HG03354 (cell line): Measurements from ENCODE around the gene NELL1.
"Not testable (repeated sequence)": the region's sequence is repeated elsewhere in the genome, so short reads cannot be mapped to it uniquely, and the experiment has no call there.

ENCODE experiments used
- ATAC-seq: cut with Tn5 transposase; IDR thresholded peaks from one replicate; pipeline ENCODE4 v1.9.1; 2021; ENCODE audit warnings: mild to moderate bottlenecking; ENCODE audit not compliant: unreplicated experiment, poor library complexity, severe bottlenecking

NELL1 gene

GRCh38 chr11:21059879-21060278 lies 390.5 kb downstream of the NELL1 start:
- no peak for ATAC-seq

GRCh38 chr11:21066030-21066429 lies 396.6 kb downstream of the NELL1 start:
- no peak for ATAC-seq

GRCh38 chr11:21068886-21069285 lies 399.5 kb downstream of the NELL1 start:
- no peak for ATAC-seq

GRCh38 chr11:21069909-21070308 lies 400.5 kb downstream of the NELL1 start:
- no peak for ATAC-seq

GRCh38 chr11:21072558-21072957 lies 403.2 kb downstream of the NELL1 start:
- peak; percentile 61 for ATAC-seq

- ATAC-seq, result no peak
Observed at GRCh38 chr11:21082853-21083252, 413.5 kb downstream of the NELL1 start.

GRCh38 chr11:21088930-21089329 lies 419.5 kb downstream of the NELL1 start:
- ATAC-seq, result no peak

GRCh38 chr11:21104641-21105040 lies 435.3 kb downstream of the NELL1 start:
- no peak for ATAC-seq

- ATAC-seq, result no peak
Observed at GRCh38 chr11:21105196-21105917, 436.0 kb downstream of the NELL1 start.

- ATAC-seq, result no peak
Observed at GRCh38 chr11:21109341-21109740, 440.0 kb downstream of the NELL1 start.

- ATAC-seq, result no peak
Observed at GRCh38 chr11:21110415-21110814, 441.0 kb downstream of the NELL1 start.

GRCh38 chr11:21113876-21114275 lies 444.5 kb downstream of the NELL1 start:
- no peak for ATAC-seq

GRCh38 chr11:21116009-21116408 lies 446.6 kb downstream of the NELL1 start:
- ATAC-seq, result no peak

GRCh38 chr11:21119411-21119810 lies 450.0 kb downstream of the NELL1 start:
- no peak for ATAC-seq

- ATAC-seq, result no peak
Observed at GRCh38 chr11:21121991-21122390, 452.6 kb downstream of the NELL1 start.

- ATAC-seq, result no peak
Observed at GRCh38 chr11:21122523-21122922, 453.1 kb downstream of the NELL1 start.

- no peak for ATAC-seq
Observed at GRCh38 chr11:21132146-21132720, 462.8 kb downstream of the NELL1 start.

GRCh38 chr11:21133244-21133643 lies 463.9 kb downstream of the NELL1 start:
- no peak for ATAC-seq

GRCh38 chr11:21133722-21134121 lies 464.3 kb downstream of the NELL1 start:
- ATAC-seq, result no peak

GRCh38 chr11:21137803-21138202 lies 468.4 kb downstream of the NELL1 start:
- ATAC-seq, result no peak

- ATAC-seq, result not testable (repeated sequence)
Observed at GRCh38 chr11:21141557-21141956, 472.2 kb downstream of the NELL1 start.

- no peak for ATAC-seq
Observed at GRCh38 chr11:21142007-21142406, 472.6 kb downstream of the NELL1 start.
